GM18508 (cell line): ENCODE measurements around the gene CYLD.
A peak's percentile ranks its signal among the peaks of the same experiment; 100 is the strongest.

ENCODE experiments used
- ATAC-seq: cut with Tn5 transposase; IDR thresholded peaks from one replicate; pipeline ENCODE4 v1.9.1; 2021; ENCODE audit warnings: moderate number of reproducible peaks; ENCODE audit not compliant: insufficient read depth, unreplicated experiment

CYLD gene

DNA sequence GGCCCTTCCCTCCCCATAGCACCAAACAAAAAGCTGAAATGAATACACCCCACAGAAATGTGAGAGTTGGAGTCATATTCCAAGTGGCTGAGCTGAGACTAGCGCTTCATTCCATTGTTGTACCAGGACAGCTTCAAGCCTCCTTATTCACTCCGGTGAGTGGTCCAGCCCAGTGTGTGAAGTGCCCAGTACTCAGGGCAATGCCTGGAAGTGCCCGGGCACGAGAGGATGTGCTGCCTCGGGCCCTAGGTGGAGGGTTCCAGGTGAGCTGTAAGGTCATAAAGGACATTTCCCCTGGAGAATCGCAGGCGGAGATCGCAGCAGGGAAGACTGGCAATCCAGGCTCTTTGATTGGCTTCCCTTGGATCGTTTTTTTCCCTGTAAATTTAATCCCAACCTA, 5.4 kb upstream of the CYLD start:
- ATAC-seq, result no peak

DNA sequence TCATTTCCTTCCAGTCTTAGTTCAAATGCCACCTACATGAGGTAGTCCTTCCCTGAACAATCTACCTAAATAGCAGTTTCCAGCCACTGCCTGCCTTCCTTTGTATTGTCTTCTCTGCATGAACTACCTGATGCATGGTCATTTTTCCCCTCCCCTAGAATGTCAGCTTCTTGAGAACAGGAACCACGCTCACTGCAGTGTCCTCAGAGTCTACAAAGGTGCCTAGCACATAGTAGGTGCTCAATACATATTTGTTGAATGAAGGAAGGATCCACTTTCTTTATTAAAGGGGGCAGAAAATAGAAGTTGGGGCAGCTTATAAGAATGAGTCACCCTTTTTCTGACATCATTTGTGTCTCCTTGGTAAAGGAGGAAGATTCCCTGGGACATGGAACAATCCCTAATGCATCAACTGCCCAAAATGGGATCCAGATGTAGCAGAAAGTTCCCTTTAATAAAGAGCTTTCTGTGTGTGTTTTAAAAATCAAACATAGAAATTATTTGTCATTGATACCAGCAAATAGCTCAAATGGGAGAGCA, 4.4 kb upstream of the CYLD start:
- ATAC-seq, result no peak

DNA sequence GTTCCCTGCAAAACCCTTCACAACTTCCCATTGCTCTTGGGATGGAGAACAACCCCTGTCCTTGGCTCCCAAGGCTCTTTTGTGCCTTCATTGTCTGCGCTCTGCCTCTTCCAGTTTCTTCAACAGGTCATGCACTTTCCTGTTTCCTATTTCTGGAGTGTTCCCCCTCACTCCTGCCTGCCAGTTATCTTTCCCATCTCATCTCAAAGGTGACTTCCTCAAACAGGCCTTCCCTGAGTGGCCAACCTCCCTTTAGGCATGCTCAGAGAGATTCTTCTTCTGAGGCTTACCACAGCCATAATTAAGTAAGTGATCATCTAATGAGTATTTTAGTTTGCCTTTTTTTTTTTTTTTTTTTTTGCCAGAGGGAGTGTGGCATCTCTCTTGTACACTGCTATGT, 2.9 kb upstream of the CYLD start:
- ATAC-seq, result no peak

DNA sequence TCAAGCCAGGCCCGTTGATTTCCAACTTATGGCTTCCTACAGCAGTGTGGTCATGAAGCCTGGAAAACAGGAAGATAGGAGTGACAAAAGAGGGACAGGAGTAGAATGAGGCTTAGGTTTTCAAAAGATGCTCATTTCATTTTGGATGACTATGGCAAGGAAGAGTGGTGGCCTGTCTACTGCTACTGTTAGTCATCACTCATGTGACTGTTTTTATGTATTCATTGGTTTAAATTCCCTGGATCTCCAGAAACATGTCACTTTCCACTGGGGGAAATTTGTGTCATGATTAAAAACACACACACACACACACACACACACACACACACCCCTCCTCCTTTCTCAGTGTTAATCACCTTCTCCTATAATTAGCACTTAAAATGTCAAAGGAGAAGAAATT, 1.1 kb upstream of the CYLD start:
- ATAC-seq, result no peak

DNA sequence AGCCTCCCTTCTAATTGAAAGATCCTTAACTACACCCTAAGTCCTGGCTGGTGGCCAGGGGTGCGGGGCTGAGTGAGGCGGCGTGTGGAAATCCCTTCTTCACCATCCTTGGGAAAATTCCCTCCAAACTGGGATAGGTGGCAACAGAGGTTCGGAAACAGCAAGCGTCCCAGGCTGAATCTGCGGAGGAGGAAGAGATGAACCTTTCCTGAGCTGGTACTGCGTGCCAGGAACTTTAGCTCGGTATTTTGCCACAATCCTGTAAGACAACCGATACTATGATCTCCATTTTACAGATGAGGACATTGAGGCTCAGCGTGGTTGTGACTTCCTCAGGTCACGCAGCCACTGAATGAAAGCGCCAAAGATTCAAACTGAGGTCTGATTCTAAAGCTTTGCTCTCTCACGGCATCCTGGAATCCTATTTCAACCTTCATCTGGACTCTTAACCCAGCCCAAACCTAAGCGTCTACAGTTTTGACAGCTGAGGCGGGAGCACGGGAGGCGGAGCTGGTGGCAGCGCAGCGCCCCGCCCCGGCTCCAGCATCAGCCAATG, 583 bp upstream of the CYLD start:
- no peak for ATAC-seq

DNA sequence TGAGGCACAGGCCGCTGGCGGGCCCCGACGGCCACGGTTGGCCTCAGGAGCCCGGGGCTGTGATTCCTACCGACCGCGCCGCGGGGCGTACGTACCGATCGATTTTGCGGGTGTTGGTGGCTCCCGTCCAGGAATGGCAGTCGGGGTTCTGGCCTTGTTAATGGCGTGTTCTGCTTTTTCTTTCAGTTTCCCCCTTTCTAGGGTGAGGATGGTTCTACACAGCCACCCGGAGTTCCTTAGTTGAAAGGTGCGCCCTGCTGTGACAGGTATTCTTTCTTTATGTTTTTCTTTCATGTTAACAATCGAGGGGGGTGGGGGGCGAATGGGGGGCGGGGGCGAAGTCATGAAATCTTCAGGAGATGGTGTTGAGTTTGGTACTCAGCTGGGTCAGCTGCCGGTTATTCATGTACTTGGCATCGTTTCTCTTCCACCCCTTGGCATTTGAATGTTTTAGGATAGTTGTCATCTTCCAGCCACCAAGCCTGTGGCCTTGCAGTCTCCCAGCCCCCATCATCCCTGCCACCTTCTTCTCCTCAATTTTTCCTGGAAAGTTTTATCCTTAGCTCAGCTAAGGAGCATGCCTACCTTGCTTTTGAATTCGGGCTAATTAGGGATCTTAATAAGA, 802 bp downstream of the CYLD start:
- ATAC-seq, result no peak

DNA sequence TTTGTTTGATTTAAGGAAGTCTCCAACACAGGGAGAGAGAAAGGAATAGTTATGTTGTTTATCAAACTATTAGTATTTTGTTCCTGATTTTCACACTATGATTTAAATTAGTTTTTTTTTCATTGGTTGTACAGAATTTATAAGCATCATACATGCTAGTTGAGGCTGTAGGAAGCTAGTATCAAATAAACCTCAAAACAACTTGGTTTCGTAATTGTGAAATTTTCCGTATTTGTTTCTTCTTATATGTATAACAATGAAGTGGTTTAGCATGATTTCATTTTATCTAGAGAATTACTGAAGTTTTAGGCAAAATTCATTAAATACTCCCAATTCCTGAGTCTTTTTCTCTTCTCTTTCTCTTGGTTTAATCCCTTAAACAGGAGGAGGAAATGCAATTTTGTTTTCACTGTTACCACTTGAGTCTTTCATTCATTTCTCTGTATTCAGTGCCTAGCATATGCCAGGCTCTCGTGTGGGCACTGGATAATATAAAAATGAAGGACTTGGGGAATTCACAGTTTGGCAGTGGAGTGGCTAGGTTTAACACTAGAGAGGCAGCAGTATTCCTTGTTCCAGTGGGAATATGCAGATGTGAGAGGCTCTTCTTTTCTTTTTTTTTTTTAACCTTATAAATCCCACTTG, 1.8 kb downstream of the CYLD start:
- ATAC-seq, result no peak

DNA sequence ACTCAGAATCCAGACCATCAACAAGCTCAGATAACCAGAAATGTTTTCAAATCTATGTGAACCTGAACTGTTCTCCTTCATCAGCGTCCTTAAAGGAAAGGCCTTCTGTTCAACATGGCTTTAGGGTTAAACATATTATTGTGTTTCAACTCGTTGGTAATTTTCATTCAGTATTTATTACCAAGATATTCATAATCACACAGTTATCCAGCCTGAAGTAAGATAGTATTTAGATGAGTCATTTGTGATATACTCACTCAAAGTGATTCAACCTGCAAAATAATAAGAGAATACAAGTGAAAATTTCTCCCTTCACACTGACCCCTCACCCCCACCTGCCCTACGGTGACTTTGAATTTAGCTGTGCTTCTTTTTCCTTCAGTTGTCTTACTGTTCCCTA, 3.0 kb downstream of the CYLD start:
- no peak for ATAC-seq

DNA sequence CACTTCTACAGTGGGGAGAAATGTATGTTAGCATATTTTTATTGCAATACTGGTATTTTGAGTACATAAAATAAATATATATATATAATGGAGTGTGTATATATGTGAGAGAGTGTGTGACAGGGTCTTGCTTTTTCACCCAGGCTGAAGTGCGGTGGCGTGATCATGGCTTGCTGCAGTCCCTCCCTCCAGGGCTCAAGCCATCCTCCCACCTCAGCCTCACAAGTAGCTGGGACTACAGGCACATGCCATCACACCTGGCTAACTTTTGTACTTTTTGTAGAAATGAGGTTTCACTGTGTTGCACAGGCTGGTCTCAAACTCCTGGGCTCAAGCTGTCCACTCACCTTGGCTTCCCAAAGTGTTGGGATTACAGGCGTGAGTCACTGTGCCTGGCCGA, 4.1 kb downstream of the CYLD start:
- no peak for ATAC-seq

DNA sequence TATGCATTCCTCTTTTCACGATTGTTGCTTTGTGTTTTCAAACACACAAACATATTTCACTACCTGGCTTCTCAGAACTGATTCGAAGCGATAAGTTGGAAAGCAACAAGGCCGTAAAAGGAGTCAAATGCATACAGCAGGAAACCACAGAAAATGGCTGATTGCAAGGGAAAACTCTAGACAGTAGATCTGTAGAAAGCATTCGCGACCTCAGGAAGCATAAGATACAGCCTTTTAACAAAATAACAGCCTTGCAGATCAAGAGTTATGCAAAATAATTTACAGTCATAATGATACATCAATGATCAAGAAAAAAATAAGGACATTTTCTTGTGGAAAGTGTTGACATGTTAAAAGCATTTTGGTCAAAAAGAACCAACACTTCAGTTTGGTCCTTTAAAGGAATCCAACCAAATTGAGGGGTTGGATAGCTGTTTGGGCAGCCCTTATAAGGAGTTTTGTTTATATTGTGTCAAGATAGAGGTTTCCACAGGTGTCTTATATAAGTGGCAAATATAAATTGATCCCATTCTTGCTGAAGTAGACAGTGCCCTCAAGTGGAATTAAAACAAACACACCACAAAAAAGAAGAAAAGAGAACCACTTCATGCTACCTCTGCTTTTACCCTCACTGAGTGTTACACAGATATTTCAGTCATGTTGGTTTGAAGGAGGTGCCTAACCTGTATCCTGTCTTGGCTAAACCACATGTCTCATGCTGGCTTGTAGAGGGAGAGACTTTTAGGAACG, 5.5 kb downstream of the CYLD start:
- peak; percentile 45 for ATAC-seq

DNA sequence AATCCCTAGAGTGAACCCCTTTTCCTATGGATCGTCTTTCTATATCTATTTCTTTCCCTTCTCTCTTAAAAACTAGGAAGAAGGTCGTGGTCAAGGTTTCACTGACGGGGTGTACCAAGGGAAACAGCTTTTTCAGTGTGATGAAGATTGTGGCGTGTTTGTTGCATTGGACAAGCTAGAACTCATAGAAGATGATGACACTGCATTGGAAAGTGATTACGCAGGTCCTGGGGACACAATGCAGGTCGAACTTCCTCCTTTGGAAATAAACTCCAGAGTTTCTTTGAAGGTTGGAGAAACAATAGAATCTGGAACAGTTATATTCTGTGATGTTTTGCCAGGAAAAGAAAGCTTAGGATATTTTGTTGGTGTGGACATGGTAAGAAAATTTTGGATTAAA, 9.6 kb downstream of the CYLD start:
- no peak for ATAC-seq

DNA sequence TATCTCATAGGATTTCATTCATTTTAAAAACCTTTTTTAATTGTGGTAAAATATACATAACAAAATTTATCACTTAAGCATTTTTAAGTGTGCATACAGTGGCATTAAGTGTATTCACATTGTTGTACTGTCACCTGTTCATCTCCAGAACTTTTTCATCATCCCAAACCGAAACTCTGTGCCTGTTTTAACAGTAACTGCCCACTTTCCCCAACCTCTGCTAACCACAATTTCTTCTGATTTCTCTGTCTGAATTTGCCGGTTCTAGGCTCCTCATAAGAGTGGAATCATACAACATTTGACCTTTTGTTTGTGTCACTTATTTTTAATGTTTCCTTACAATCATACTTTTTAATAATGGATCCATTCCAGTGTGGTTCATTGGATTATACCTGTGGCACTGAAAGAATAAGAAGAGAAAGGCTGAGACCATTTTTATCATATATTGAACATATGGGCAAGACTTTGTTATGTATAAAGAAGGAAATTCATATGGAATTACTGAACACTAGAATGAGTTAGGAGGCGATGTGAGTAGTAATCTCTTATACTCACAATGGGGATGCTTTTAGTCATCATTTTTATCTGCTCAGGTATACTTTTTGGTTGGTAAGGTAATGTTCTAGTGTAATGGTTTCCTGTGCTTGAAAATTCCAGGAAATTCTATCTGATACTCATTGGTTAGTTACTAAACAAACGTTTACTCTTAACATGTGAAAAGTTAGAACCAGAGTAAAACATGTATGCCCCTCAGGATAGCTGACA, 10.8 kb downstream of the CYLD start:
- no peak for ATAC-seq

DNA sequence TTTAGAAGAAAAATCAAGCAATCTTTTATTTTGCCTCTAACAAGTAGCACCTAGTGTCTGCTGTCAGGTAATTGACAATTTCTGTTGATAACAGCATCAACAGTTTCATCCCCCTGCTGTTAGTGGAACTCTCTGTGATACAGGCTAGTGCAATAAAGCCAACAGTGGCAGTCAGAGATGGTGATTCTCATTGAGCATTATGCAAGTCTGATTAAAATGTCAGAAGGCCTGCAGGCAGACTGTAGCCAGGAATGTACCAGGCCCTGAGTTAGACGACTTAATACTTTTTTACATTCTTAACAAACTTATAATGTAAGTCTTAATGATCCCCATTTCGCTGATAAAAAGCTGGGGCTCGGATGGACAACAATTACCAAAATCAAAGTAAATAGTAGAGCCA, 14.6 kb downstream of the CYLD start:
- ATAC-seq, result no peak

DNA sequence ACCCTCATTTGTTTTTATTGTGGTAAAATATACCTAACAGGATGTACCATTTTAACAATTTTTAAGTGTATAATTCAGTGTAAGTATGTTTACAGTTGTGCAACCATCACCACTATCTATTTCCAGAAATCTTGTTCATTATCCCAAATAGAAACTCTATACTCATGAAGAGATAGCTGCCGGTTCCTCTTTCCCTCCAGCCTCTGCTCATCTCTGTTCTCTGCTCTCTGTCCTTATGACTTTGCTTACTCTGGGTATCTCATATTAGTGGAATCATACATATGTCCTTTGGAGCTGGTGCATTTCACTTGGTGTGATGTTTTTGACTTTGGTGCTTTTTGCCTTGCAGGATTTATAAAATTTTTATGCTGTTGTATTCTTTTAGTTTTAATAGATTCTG, 19.4 kb downstream of the CYLD start:
- ATAC-seq, result no peak

DNA sequence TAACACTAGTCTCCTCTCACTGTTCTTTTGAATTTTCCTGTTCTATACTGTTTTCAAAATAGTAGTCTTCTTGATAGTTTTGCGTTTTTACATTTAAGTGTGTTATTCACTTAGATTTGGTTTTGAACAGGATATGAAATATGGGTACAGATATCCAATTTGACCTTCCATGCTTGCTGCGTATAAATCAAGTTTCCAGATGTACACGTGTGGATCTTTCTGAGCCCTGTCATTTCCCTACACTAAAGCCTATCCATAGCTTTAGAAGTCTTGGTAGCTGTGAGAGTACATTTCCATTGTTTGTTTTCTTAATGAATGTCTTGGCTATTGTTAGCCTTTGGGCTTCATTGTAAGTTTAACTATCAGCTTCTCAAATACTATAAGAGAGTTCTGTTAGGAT, 20.4 kb downstream of the CYLD start:
- no peak for ATAC-seq

DNA sequence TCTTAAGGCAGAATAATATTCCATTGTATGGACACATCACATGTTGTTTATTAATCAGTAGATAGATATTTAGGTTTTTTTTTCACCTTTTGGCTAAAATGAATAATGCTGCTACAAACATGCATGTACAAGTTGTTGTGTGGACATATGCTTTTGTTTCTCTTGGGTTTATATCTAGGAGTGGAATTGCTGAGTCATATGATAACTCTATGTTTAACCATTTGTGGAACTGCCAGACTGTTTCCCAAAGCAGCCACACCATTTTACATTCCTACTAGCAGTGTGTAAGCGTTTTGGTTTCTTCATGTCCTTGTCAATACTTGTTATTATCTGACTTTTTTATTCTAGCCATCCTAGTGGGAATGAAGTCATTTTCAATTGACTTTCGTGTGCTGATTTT, 21.3 kb downstream of the CYLD start:
- no peak for ATAC-seq

DNA sequence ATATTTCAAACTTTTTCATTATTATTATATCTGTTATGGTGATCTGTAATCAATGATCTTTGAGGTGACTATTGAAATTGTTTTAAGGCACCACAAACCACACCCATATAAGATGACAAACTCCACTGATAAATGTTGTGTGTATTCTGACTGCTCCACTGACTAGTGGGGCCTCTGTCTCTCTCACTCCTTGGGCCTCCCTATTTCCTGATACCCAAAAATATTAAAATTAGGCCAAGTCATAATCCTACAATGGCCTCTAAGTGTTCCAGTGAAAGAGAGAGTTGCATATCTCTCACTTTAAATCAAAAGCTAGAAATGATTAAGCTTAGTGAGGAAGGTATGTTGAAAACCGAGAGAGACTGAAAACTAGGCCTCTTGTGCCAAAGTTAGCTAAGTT, 23.4 kb downstream of the CYLD start:
- ATAC-seq, result no peak

DNA sequence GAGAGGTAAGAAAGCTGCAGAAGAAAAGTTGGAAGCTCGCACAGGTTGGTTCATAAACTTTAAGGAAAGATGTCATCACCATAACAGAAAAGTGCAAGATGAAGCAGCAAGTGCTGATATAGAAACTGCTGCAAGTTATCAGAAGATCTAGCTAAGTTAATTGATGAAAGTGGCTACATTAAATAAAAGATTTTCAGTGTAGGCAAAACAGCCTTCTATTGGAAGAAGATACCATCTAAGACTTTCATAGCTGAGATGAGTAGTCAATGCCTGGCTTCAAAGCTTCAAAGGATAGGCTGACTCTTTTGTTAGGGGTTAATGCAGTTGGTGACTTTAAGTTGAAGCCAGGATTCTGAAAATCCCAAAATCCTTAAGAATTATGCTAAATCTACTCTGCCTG, 24.0 kb downstream of the CYLD start:
- ATAC-seq, result no peak

DNA sequence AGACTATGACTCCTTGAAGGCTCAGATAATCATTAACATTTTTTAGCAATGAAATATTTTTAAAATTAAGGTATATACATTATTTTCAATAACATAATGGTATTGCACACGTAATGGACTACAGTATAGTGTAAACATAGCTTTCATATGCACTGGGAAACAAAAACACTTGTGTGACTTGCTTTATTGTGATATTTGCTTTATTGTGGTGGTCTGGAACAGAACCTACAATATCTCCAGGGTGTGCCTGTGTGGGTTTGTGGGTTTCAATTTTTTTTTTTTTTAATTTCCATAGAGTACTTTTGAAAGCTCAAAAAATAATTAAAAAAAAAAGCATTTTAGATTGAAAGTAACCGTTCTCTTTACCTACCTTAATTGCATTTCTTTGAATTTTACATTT, 25.3 kb downstream of the CYLD start:
- ATAC-seq, result no peak

DNA sequence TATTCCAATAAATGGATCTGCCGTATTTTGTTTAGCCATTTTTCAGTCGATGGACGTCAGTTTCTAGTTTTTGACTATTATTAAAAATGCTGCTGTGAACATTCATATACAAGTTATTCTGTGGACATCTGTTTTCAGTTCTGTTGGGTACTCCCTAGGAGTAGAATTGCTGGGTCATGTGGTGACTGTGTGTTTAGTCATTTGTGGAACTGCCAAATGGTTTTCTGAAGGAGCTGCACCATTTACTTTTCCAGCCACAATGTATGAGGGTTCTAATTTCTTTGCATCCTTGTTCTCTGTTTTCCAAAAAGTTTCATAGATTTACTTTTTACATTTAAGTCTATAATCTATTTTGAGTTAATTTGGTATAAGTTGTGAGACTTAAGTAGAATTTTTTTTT, 29.5 kb downstream of the CYLD start:
- ATAC-seq, result no peak

DNA sequence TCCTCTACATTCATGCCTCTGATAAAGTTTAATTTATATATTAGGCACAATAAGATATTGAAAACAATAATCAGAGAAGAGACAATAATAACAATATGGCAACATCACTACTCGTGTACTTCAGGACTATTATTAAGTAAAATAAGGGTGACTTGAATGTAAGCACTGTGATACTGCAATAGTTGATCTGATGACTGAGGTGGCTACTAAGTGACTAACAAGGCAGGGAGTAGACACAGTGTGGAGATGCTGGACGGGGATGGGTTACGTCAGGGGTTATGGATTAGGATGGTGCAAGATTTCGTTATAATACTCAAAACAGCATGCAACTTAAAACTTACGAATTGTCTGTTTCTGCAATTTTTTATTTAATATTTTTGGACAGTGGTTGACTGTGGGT, 32.5 kb downstream of the CYLD start:
- no peak for ATAC-seq
